Esophagus squamous epithelium (tissue), 4 donors: ENCODE results near the gene RINL.

Source experiments
- POLR2A ChIP-seq, 4 donors: fragments of 450-650 bp; IDR thresholded peaks; one replicate each; pipeline ENCODE4 v1.6.1; 2017; ENCODE audit warnings: antibody characterized with exemption in 4 of 4, mild to moderate bottlenecking in 4 of 4, moderate library complexity in 3 of 4
- TF ChIP-seq, protein P1 (sequence below), 6 experiments: fragments of 450-650 bp in 4 of 6; fragments of 200-600 bp in 2 of 6; sonication (generic) in 2 of 6; IDR thresholded peaks; one replicate each; pipeline ENCODE4 v1.5.1; 2016 to 2019; ENCODE audit warnings: antibody characterized with exemption in 6 of 6, mild to moderate bottlenecking in 4 of 6, moderate library complexity in 4 of 6

DNA sequence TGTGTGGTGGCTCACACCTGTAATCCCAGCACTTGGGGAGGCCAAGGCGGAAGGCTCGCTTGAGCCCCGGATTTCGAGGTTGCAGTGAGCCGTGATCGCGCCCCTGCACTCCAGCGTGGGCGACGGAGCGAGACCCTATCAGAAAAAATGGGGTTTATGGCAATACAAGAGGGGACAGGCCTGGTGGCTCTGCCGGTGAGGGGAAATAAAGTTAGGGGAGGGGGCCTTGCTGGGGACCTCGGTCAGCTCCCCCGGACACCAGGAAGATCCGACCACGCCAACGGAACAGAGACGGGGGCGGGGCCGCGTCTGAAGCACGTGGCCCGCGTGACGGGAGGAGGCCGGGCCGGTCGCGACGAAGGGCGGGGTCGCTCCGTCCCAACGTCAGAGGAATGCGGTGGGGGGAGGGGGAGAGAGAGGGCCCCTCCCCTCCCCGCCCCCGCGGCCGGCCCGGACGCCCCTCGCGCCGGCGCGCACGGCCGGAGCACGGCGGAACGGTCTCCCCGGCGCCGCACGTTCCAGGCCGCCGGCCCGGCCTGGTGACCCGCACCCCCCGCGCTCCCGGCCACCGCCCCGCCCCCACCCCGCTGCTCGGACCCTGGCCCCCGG is 26.3 kb downstream of the RINL start:
- TF ChIP-seq, protein P1, sequence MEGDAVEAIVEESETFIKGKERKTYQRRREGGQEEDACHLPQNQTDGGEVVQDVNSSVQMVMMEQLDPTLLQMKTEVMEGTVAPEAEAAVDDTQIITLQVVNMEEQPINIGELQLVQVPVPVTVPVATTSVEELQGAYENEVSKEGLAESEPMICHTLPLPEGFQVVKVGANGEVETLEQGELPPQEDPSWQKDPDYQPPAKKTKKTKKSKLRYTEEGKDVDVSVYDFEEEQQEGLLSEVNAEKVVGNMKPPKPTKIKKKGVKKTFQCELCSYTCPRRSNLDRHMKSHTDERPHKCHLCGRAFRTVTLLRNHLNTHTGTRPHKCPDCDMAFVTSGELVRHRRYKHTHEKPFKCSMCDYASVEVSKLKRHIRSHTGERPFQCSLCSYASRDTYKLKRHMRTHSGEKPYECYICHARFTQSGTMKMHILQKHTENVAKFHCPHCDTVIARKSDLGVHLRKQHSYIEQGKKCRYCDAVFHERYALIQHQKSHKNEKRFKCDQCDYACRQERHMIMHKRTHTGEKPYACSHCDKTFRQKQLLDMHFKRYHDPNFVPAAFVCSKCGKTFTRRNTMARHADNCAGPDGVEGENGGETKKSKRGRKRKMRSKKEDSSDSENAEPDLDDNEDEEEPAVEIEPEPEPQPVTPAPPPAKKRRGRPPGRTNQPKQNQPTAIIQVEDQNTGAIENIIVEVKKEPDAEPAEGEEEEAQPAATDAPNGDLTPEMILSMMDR (IDR thresholded peaks at IDR 0.05), result no peak
- TF ChIP-seq POLR2A (IDR thresholded peaks at IDR 0.05), result peak in 3 of 4 donors; percentile 73 to 93 (median 74)
